OCI-LY1 (cell line): ENCODE measurements around the gene FAM168A.

Experiments
- EZH2 ChIP-seq: fragments of 200-600 bp; sonication (generic), shearing (Covaris generic); IDR thresholded peaks from 2 replicates; pipeline ENCODE4 v1.8.0; 2017; ENCODE audit warnings: borderline replicate concordance, mixed run types, mild to moderate bottlenecking, antibody characterized with exemption, low read length, moderate library complexity, mixed read lengths
- TF ChIP-seq, protein P1 (sequence below): fragments of 200-600 bp; sonication (generic), shearing (Covaris generic); IDR thresholded peaks from 2 replicates; pipeline ENCODE4 v1.5.1; 2017; ENCODE audit warnings: mild to moderate bottlenecking, antibody characterized with exemption, low read length, moderate library complexity, mixed read lengths

GRCh38 chr11:73465871-73466270, 132.0 kb downstream of the FAM168A start:
- TF ChIP-seq, protein P1, sequence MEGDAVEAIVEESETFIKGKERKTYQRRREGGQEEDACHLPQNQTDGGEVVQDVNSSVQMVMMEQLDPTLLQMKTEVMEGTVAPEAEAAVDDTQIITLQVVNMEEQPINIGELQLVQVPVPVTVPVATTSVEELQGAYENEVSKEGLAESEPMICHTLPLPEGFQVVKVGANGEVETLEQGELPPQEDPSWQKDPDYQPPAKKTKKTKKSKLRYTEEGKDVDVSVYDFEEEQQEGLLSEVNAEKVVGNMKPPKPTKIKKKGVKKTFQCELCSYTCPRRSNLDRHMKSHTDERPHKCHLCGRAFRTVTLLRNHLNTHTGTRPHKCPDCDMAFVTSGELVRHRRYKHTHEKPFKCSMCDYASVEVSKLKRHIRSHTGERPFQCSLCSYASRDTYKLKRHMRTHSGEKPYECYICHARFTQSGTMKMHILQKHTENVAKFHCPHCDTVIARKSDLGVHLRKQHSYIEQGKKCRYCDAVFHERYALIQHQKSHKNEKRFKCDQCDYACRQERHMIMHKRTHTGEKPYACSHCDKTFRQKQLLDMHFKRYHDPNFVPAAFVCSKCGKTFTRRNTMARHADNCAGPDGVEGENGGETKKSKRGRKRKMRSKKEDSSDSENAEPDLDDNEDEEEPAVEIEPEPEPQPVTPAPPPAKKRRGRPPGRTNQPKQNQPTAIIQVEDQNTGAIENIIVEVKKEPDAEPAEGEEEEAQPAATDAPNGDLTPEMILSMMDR = no peak
- no peak for TF ChIP-seq EZH2
